ENCODE data around the gene DEPDC1B. TPM values are rescaled to one million over a fixed set of nuclear protein-coding genes. Genes with fewer than 3 reads are reported as not detected.
"Not testable (repeated sequence)": the region's sequence is repeated elsewhere in the genome, so short reads cannot be mapped to it uniquely, and the experiment has no call there.

The DEPDC1B gene
- total RNA-seq (under 1 TPM; 0.19 to 0.70 TPM), polyA plus RNA-seq (under 1 TPM; 0.14 to 0.23 TPM)

GRCh38 chr5:60699609-60700415 is at the start of gene DEPDC1B:
TSS of gene DEPDC1B (minus strand) at chr5:60700166. CDS start at chr5:60700093, 73 bp downstream.
- H3K27me3 Mint-ChIP-seq, result no peaks in the 10 kb centered on the region
- ChIA-PET CTCF (ENCODE audit: partially characterized antibody) (interaction anchor here (0.7 to 3.6 kb wide), 11 partner anchors 8 to 630 kb away, joined by 3 to 23 read pairs (median 3); no protein-coding TSS in a partner anchor), POLR2A (ENCODE audit: partially characterized antibody) (interaction anchor here (0.9 to 1.4 kb wide), 6 partner anchors 9 to 709 kb away, joined by 3 to 6 read pairs (median 4); partner anchors contain the start of genes ERCC8 and ZSWIM6)
- peaks cover 9 to 28% (median 20%) of the 10 kb centered on the region in 4 donors for H3K4me1 Mint-ChIP-seq
- peak within 1 kb of the TSS; percentile 91 to 98 (median 94) for H3K4me3 Mint-ChIP-seq
- Histone ChIP-seq H3K36me3 (ENCODE audit: insufficient read depth, low read length) (no peaks in the 10 kb centered on the region), H3K9me3 (ENCODE audit: control insufficient read depth in 1 of 2, low read length in 2 of 2) (no peaks in the 10 kb centered on the region), H3K27ac (ENCODE audit: low read depth, low read length) (peak within 1 kb of the TSS; percentile 61), H3K4me1 (ENCODE audit: insufficient read depth, low read length) (peaks cover 18% of the 10 kb centered on the region), H3K4me3 (ENCODE audit: low read length in 2 of 2) (peak within 1 kb of the TSS; percentile 98 to 99), H3K27me3 (ENCODE audit: insufficient read depth, low read length) (no peaks in the 10 kb centered on the region)
- intact Hi-C loops (cut with micrococcal nuclease), result loop anchor here (1.0 to 2.0 kb wide), 2 partner anchors 245 to 632 kb away; partner anchors contain the start of genes ERCC8, NDUFAF2 and ZSWIM6
- H3K9me3 Mint-ChIP-seq, result no peaks in the 10 kb centered on the region
- H3K36me3 Mint-ChIP-seq, result peaks cover 0 to 2% of the 10 kb centered on the region in 2 donors
- H3K27ac Mint-ChIP-seq, result peak within 1 kb of the TSS; percentile 75 to 92 (median 88)
- peak; percentile 81 to 86 (median 83) for DNase-seq

- no peak overlapping the region for H3K27ac ChIP-seq (ENCODE audit: low read depth, low read length)
- DNase-seq, result no peak
- H3K27me3 ChIP-seq (ENCODE audit: insufficient read depth, low read length), result no peaks in the 10 kb centered on the region
- no peaks in the 10 kb centered on the region for H3K9me3 ChIP-seq (ENCODE audit: control insufficient read depth in 1 of 2, low read length in 2 of 2)
- Mint-ChIP-seq H3K9me3 (peaks cover 0 to 19% (median 13%) of the 10 kb centered on the region in 8 donors), H3K4me3 (no peak overlapping the region), H3K36me3 (no peaks in the 10 kb centered on the region), H3K27ac (no peak overlapping the region), H3K4me1 (no peaks in the 10 kb centered on the region), H3K27me3 (peaks cover 1 to 5% of the 10 kb centered on the region in 2 donors)
- ChIA-PET POLR2A (ENCODE audit: partially characterized antibody) (no interaction called here), CTCF (ENCODE audit: partially characterized antibody) (interaction anchor here (1.5 kb wide), 1 partner anchor 9 kb away, joined by 3 read pairs; no protein-coding TSS in a partner anchor)
- no peaks in the 10 kb centered on the region for H3K4me1 ChIP-seq (ENCODE audit: insufficient read depth, low read length)
- no peaks in the 10 kb centered on the region for H3K36me3 ChIP-seq (ENCODE audit: insufficient read depth, low read length)
- no peak overlapping the region for H3K4me3 ChIP-seq (ENCODE audit: low read length in 2 of 2)
- intact Hi-C loops (cut with micrococcal nuclease), result no loop called here
These were observed 44.7 kb upstream of the DEPDC1B start for GRCh38 chr5:60744682-60745081.

- intact Hi-C loops (cut with micrococcal nuclease), result no loop called here
- Mint-ChIP-seq H3K9me3 (peaks cover 0 to 27% (median 14%) of the 10 kb centered on the region in 8 donors), H3K4me3 (no peak overlapping the region), H3K27me3 (peaks cover 0 to 5% of the 10 kb centered on the region in 2 donors), H3K4me1 (no peaks in the 10 kb centered on the region), H3K36me3 (no peaks in the 10 kb centered on the region), H3K27ac (no peak overlapping the region)
- no peaks in the 10 kb centered on the region for H3K36me3 ChIP-seq (ENCODE audit: insufficient read depth, low read length)
- H3K27ac ChIP-seq (ENCODE audit: low read depth, low read length), result no peak overlapping the region
- H3K4me1 ChIP-seq (ENCODE audit: insufficient read depth, low read length), result no peaks in the 10 kb centered on the region
- H3K9me3 ChIP-seq (ENCODE audit: control insufficient read depth in 1 of 2, low read length in 2 of 2), result no peaks in the 10 kb centered on the region
- POLR2A ChIA-PET (ENCODE audit: partially characterized antibody), result no interaction called here
- H3K27me3 ChIP-seq (ENCODE audit: insufficient read depth, low read length), result no peaks in the 10 kb centered on the region
- CTCF ChIA-PET (ENCODE audit: partially characterized antibody), result interaction anchor here (1.5 kb wide), 1 partner anchor 8 kb away, joined by 3 read pairs; no protein-coding TSS in a partner anchor
- no peak for DNase-seq
- H3K4me3 ChIP-seq (ENCODE audit: low read length in 2 of 2), result no peak overlapping the region
These were observed 43.7 kb upstream of the DEPDC1B start for GRCh38 chr5:60743511-60744314.

GRCh38 chr5:60740322-60740721 is 40.4 kb upstream of the DEPDC1B start:
- intact Hi-C loops (cut with micrococcal nuclease), result no loop called here
- Mint-ChIP-seq H3K4me3 (no peak overlapping the region), H3K27ac (no peak overlapping the region), H3K27me3 (peaks cover 0 to 3% of the 10 kb centered on the region in 2 donors), H3K4me1 (no peaks in the 10 kb centered on the region), H3K9me3 (peaks cover 0 to 32% (median 14%) of the 10 kb centered on the region in 8 donors), H3K36me3 (no peaks in the 10 kb centered on the region)
- Histone ChIP-seq H3K4me1 (ENCODE audit: insufficient read depth, low read length) (no peaks in the 10 kb centered on the region), H3K27me3 (ENCODE audit: insufficient read depth, low read length) (no peaks in the 10 kb centered on the region), H3K36me3 (ENCODE audit: insufficient read depth, low read length) (no peaks in the 10 kb centered on the region), H3K9me3 (ENCODE audit: control insufficient read depth in 1 of 2, low read length in 2 of 2) (no peaks in the 10 kb centered on the region), H3K4me3 (ENCODE audit: low read length in 2 of 2) (no peak overlapping the region), H3K27ac (ENCODE audit: low read depth, low read length) (no peak overlapping the region)
- POLR2A ChIA-PET (ENCODE audit: partially characterized antibody), result no interaction called here
- CTCF ChIA-PET (ENCODE audit: partially characterized antibody), result no interaction called here
- no peak for DNase-seq

GRCh38 chr5:60738933-60739332 is 39.0 kb upstream of the DEPDC1B start:
- POLR2A ChIA-PET (ENCODE audit: partially characterized antibody), result no interaction called here
- Mint-ChIP-seq H3K4me3 (no peak overlapping the region), H3K27ac (no peak overlapping the region), H3K36me3 (no peaks in the 10 kb centered on the region), H3K27me3 (peaks cover 0 to 3% of the 10 kb centered on the region in 2 donors), H3K9me3 (peaks cover 0 to 31% (median 14%) of the 10 kb centered on the region in 8 donors), H3K4me1 (no peaks in the 10 kb centered on the region)
- intact Hi-C loops (cut with micrococcal nuclease), result no loop called here
- Histone ChIP-seq H3K4me3 (ENCODE audit: low read length in 2 of 2) (no peak overlapping the region), H3K9me3 (ENCODE audit: control insufficient read depth in 1 of 2, low read length in 2 of 2) (no peaks in the 10 kb centered on the region), H3K4me1 (ENCODE audit: insufficient read depth, low read length) (no peaks in the 10 kb centered on the region), H3K27ac (ENCODE audit: low read depth, low read length) (no peak overlapping the region), H3K27me3 (ENCODE audit: insufficient read depth, low read length) (no peaks in the 10 kb centered on the region), H3K36me3 (ENCODE audit: insufficient read depth, low read length) (no peaks in the 10 kb centered on the region)
- no peak for DNase-seq
- CTCF ChIA-PET (ENCODE audit: partially characterized antibody), result no interaction called here

- no peaks in the 10 kb centered on the region for H3K4me1 Mint-ChIP-seq
- intact Hi-C loops (cut with micrococcal nuclease), result no loop called here
- CTCF ChIA-PET (ENCODE audit: partially characterized antibody), result no interaction called here
These were observed 38.5 kb upstream of the DEPDC1B start for GRCh38 chr5:60738461-60738860.

GRCh38 chr5:60730858-60731257 is 30.9 kb upstream of the DEPDC1B start:
- H3K4me3 Mint-ChIP-seq; H3K36me3 ChIP-seq (ENCODE audit: insufficient read depth, low read length); H3K36me3 Mint-ChIP-seq; H3K27me3 ChIP-seq (ENCODE audit: insufficient read depth, low read length); H3K9me3 ChIP-seq (ENCODE audit: control insufficient read depth in 1 of 2, low read length in 2 of 2); H3K4me1 ChIP-seq (ENCODE audit: insufficient read depth, low read length); H3K4me3 ChIP-seq (ENCODE audit: low read length in 2 of 2); H3K4me1 Mint-ChIP-seq; CTCF ChIA-PET (ENCODE audit: partially characterized antibody); DNase-seq; POLR2A ChIA-PET (ENCODE audit: partially characterized antibody); intact Hi-C loops (cut with micrococcal nuclease); H3K27me3 Mint-ChIP-seq; H3K27ac Mint-ChIP-seq; H3K9me3 Mint-ChIP-seq; H3K27ac ChIP-seq (ENCODE audit: low read depth, low read length): not testable (repeated sequence)

More at GRCh38 chr5:60738461-60738860, 38.5 kb upstream of the DEPDC1B start:
- POLR2A ChIA-PET (ENCODE audit: partially characterized antibody), result no interaction called here
- Mint-ChIP-seq H3K4me3 (no peak overlapping the region), H3K27ac (no peak overlapping the region), H3K9me3 (peaks cover 0 to 31% (median 14%) of the 10 kb centered on the region in 8 donors), H3K36me3 (no peaks in the 10 kb centered on the region), H3K27me3 (peaks cover 0 to 3% of the 10 kb centered on the region in 2 donors)
- Histone ChIP-seq H3K9me3 (ENCODE audit: control insufficient read depth in 1 of 2, low read length in 2 of 2) (no peaks in the 10 kb centered on the region), H3K27me3 (ENCODE audit: insufficient read depth, low read length) (no peaks in the 10 kb centered on the region), H3K27ac (ENCODE audit: low read depth, low read length) (no peak overlapping the region), H3K36me3 (ENCODE audit: insufficient read depth, low read length) (no peaks in the 10 kb centered on the region), H3K4me1 (ENCODE audit: insufficient read depth, low read length) (no peaks in the 10 kb centered on the region), H3K4me3 (ENCODE audit: low read length in 2 of 2) (no peak overlapping the region)
- no peak for DNase-seq

Data from CD4-positive, alpha-beta memory T cell (primary cell).